ENCODE measurements around the gene CUX1.

DNA sequence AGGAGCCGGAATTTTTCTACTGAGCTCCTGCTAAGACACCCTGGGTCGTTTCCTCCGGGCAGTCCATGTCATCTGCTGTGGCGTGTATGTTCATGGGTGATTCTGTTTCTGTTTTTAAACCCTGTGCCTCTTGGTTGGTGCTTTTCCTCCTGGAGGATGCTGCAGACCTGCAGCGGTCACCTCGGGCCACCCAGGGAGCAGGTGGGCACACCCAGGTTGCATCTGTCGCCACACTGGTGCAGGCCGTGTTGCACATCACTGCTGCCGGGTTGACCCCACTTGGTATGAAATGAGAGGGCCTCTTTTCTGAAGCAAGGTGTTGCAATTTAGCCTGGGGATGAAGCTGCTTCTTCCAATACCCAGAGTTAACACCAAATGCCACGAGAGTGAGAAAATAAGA lies 127.2 kb downstream of the CUX1 start:
- TF ChIP-seq POLR2A (IDR thresholded peaks at IDR 0.05) (no peak), CTCF (IDR thresholded peaks at IDR 0.05) (no peak)

Measured in esophagus squamous epithelium (tissue), 4 donors.